SU-DHL-6 (cell line): ENCODE measurements around the gene MEIS1.

Source experiments
- H2AFZ ChIP-seq: fragments of 200-600 bp; sonication (generic); 2 replicates; pipeline ENCODE4 v1.6.1; 2014; ENCODE audit warnings: low read depth, mild to moderate bottlenecking, moderate library complexity, mixed read lengths, antibody characterized with exemption, low read length; ENCODE audit not compliant: severe bottlenecking
- H3F3A ChIP-seq: fragments of 200-600 bp; shearing (Covaris generic); 2 replicates; pipeline ENCODE4 v1.6.0; 2016; ENCODE audit warnings: antibody characterized with exemption, mild to moderate bottlenecking; ENCODE audit not compliant: insufficient read depth
- H3K27ac ChIP-seq: fragments of 200-600 bp; sonication (generic); 2 replicates; pipeline ENCODE4 v1.5.1; 2016; ENCODE audit warnings: low read depth, mild to moderate bottlenecking, low read length, moderate library complexity, mixed read lengths
- H3K27me3 ChIP-seq: fragments of 200-600 bp; sonication (generic), shearing (Covaris generic); 2 replicates; pipeline ENCODE4 v1.6.0; 2014; ENCODE audit warnings: mild to moderate bottlenecking, low read length
- H3K36me3 ChIP-seq: fragments of 200-600 bp; sonication (generic); 2 replicates; pipeline ENCODE4 v1.6.1; 2014; ENCODE audit warnings: mild to moderate bottlenecking, low read length, mixed read lengths
- H3K4me2 ChIP-seq: fragments of 300-600, 200-600 bp; shearing (Covaris generic), sonication (generic); 2 replicates; pipeline ENCODE4 v1.6.0; 2014; ENCODE audit warnings: low read length, low read depth, mild to moderate bottlenecking; ENCODE audit not compliant: poor library complexity, severe bottlenecking
- H3K4me3 ChIP-seq: fragments of 200-600 bp; sonication (generic); 2 replicates; pipeline ENCODE4 v1.5.1; 2014; ENCODE audit warnings: antibody characterized with exemption, low read length, mild to moderate bottlenecking, mixed read lengths; ENCODE audit not compliant: insufficient read depth, poor library complexity, severe bottlenecking
- H3K79me2 ChIP-seq: fragments of 200-600 bp; sonication (generic); 2 replicates; pipeline ENCODE4 v1.6.1; 2014; ENCODE audit warnings: mild to moderate bottlenecking, low read length, moderate library complexity; ENCODE audit not compliant: insufficient read depth
- H3K9ac ChIP-seq: fragments of 200-600 bp; sonication (generic); 2 replicates; pipeline ENCODE4 v1.7.0; 2014; ENCODE audit warnings: mild to moderate bottlenecking, low read length
- H3K9me2 ChIP-seq: fragments of 200-600 bp; sonication (generic); replicated peaks from 2 replicates; pipeline ENCODE4 v1.6.1; 2014; ENCODE audit warnings: low read length; ENCODE audit not compliant: insufficient read depth
- H3K9me3 ChIP-seq: fragments of 200-600 bp; sonication (generic); 2 replicates; pipeline ENCODE4 v1.6.1; 2014; ENCODE audit warnings: low read length, mixed read lengths; ENCODE audit not compliant: insufficient read depth
- H4K20me1 ChIP-seq: fragments of 200-600 bp; sonication (generic); 2 replicates; pipeline ENCODE4 v1.6.1; 2014; ENCODE audit warnings: low read depth, mild to moderate bottlenecking, antibody characterized with exemption, low read length, moderate library complexity, mixed read lengths
- EZH2phosphoT487 ChIP-seq: fragments of 200-600 bp; sonication (generic), shearing (Covaris generic); conservative IDR thresholded peaks from 2 replicates; pipeline ENCODE4 v1.6.1; 2018; ENCODE audit warnings: mild to moderate bottlenecking, antibody characterized with exemption, low read length, moderate library complexity, mixed read lengths
- TF ChIP-seq, protein P1 (sequence below): fragments of 200-600 bp; sonication (generic); IDR thresholded peaks from one replicate; pipeline ENCODE4 v1.5.1; 2017; ENCODE audit warnings: antibody characterized with exemption, mild to moderate bottlenecking, low read length, moderate library complexity; ENCODE audit not compliant: insufficient read depth, poor library complexity, severe bottlenecking

MEIS1 gene

DNA sequence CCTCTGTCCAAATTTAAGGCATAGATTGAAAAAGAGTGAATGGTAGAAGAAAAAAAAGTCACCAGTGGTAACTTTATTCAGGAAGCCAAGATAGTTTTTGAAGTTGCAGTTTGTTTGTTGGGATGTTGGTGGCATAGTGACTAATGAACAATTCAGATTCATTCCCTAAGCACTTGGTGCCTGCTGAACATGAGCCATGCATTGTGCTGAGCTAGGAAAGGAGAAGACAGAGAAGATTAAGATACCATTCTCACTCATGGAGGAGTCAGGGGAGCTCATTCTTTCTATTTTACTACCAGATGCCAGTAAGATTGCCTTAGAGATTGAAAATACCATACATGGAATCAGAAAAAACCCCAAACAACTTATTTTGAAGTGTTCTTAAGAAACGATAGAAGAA, 25.1 kb downstream of the MEIS1 start:
- Histone ChIP-seq H3K9ac (no peak overlapping the region), H4K20me1 (no peaks in the 10 kb centered on the region), H3K27ac (no peak overlapping the region), H3K36me3 (no peaks in the 10 kb centered on the region), H3K9me3 (no peaks in the 10 kb centered on the region), H2AFZ (no peak overlapping the region), H3K4me3 (no peak overlapping the region), H3F3A (no peaks in the 10 kb centered on the region), H3K4me2 (no peak overlapping the region), H3K27me3 (no peaks in the 10 kb centered on the region), H3K9me2 (no peaks in the 10 kb centered on the region), H3K79me2 (no peaks in the 10 kb centered on the region)
- TF ChIP-seq, protein P1, sequence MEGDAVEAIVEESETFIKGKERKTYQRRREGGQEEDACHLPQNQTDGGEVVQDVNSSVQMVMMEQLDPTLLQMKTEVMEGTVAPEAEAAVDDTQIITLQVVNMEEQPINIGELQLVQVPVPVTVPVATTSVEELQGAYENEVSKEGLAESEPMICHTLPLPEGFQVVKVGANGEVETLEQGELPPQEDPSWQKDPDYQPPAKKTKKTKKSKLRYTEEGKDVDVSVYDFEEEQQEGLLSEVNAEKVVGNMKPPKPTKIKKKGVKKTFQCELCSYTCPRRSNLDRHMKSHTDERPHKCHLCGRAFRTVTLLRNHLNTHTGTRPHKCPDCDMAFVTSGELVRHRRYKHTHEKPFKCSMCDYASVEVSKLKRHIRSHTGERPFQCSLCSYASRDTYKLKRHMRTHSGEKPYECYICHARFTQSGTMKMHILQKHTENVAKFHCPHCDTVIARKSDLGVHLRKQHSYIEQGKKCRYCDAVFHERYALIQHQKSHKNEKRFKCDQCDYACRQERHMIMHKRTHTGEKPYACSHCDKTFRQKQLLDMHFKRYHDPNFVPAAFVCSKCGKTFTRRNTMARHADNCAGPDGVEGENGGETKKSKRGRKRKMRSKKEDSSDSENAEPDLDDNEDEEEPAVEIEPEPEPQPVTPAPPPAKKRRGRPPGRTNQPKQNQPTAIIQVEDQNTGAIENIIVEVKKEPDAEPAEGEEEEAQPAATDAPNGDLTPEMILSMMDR = no peak
- no peak for TF ChIP-seq EZH2phosphoT487

DNA sequence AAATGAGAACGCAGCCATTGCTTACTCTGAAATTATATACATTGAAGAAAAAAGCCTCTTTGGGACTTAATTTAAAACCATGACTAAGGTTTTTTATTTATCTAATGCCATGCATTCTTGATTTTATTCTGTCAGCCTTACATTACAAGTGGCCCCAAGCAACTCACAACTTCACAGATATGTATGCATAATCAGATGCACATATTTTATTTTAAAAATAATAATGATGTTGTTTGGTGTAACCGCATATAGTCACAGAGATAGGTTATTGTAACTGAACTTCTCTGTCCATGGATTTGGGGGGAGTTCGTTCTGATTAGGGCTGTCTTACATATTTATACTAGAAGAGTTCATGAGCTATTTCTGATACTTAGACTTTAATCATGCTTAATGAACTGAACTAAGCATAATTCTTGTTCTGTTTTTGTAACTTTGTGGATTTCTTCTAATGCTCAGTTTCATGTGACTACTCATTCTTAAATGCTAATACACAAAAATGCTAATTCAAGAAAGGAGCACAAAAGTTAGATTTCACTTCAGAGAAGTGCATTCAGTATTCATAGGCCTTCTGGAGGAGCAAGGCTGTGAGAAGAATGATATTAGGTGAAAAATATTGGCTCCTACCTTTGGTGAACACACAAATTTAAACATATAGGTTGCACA, 26.2 kb downstream of the MEIS1 start:
- Histone ChIP-seq H3K79me2 (no peaks in the 10 kb centered on the region), H2AFZ (no peak overlapping the region), H3K36me3 (no peaks in the 10 kb centered on the region), H3K4me2 (no peak overlapping the region), H3K27me3 (no peaks in the 10 kb centered on the region), H3K4me3 (no peak overlapping the region), H3K27ac (no peak overlapping the region), H3K9me3 (no peaks in the 10 kb centered on the region), H4K20me1 (no peaks in the 10 kb centered on the region), H3F3A (no peaks in the 10 kb centered on the region), H3K9me2 (no peaks in the 10 kb centered on the region), H3K9ac (no peak overlapping the region)
- no peak for TF ChIP-seq EZH2phosphoT487
- TF ChIP-seq, protein P1 = no peak

DNA sequence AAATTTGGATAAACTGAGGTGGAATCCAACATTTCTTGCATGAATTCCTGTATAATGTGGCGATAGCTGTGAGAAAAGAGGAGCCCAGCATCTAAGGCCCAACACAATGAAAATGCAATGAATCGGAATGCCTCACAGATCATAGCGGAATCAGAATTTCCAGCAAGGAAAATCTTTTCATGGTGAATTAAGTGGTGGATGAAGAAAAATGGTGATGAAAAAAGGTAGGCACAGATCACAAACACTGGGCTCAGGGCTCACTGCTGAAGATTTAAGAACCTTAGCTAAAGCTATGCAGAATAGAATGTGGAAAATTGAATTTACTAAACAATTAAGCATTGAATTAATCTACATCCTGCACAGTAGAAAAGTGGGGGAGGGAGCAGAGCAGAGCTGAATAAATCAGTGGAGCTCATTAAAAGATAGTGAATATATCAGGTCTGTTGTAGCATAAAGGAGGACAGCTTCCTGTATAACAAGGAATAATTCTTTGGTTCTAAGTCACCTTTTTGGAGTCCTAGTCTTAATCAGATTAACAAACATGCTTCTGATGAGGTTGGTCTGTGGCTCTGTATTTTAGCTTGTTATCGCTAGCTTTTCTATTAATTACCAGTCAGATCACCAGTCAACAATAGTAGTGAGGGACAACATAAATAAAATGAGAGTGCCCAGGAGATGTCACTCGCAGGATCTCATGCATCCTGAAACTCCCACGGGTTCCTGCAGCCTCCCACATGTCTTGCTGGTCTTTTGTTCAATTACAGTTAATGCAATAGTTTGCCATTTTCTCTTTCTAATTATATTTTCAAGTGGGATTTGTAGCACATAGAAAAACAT, 27.0 kb downstream of the MEIS1 start:
- no peaks in the 10 kb centered on the region for H4K20me1 ChIP-seq
- H3K4me3 ChIP-seq = no peak overlapping the region
- no peak overlapping the region for H3K27ac ChIP-seq
- H3K9ac ChIP-seq = no peak overlapping the region
- H3K36me3 ChIP-seq = no peaks in the 10 kb centered on the region
- H3K9me2 ChIP-seq = no peaks in the 10 kb centered on the region
- H3K4me2 ChIP-seq = no peak overlapping the region
- H2AFZ ChIP-seq = no peak overlapping the region
- H3F3A ChIP-seq = no peaks in the 10 kb centered on the region
- no peak for TF ChIP-seq EZH2phosphoT487
- TF ChIP-seq, protein P1 = no peak
- no peaks in the 10 kb centered on the region for H3K27me3 ChIP-seq
- H3K79me2 ChIP-seq = no peaks in the 10 kb centered on the region
- no peaks in the 10 kb centered on the region for H3K9me3 ChIP-seq
